IMR-90 (cell line): ENCODE data around the gene IFITM10. TPM values are rescaled to one million over a fixed set of nuclear protein-coding genes. Genes with fewer than 3 reads are reported as not detected.
A peak's percentile ranks its signal among the peaks of the same experiment; 100 is the strongest.

ENCODE experiments used
- ATAC-seq: fragments of 200-7000 bp; cut with Tn5 transposase; 2 replicates; pipeline ENCODE4 v1.9.1; 2020; ENCODE audit warnings: low read depth, mild to moderate bottlenecking, moderate library complexity
- BruUV-seq: library from RNA; stranded (reverse); fragments of 400-500 nt; replicated peaks from 2 replicates; lab custom pipeline; 2021; lab: Mats Ljungman, UMichigan
- CTCF ChIA-PET: fragments of 300-600 bp; formaldehyde crosslinking; extraction: SDS; loops from one replicate; lab custom pipeline; 2021; ENCODE audit warnings: antibody characterized with exemption; lab: Yijun Ruan, JAX
- POLR2A ChIA-PET: fragments of 300-600 bp; sonication (Branson Sonifier 250); formaldehyde crosslinking; loops from one replicate; lab custom pipeline; 2022; ENCODE audit warnings: antibody characterized with exemption; ENCODE audit not compliant: unreplicated experiment; lab: Charles Lee
- DNase-seq: peaks from one replicate; pipeline ENCODE4 v3.0.0; 2013
- H2AFZ ChIP-seq: replicated peaks from 2 replicates; pipeline ENCODE3; 2013; ENCODE audit warnings: low read length, mild to moderate bottlenecking; ENCODE audit not compliant: poor library complexity
- H2AK5ac ChIP-seq: 2 replicates; pipeline ENCODE4 v1.6.1; 2013; ENCODE audit warnings: low read depth, low read length, inconsistent platforms
- H2AK9ac ChIP-seq: replicated peaks from 2 replicates; pipeline ENCODE3; 2013; ENCODE audit warnings: mild to moderate bottlenecking, low read depth, low read length, moderate library complexity; ENCODE audit not compliant: poor library complexity
- H2BK120ac ChIP-seq: 2 replicates; pipeline ENCODE4 v1.6.1; 2013; ENCODE audit warnings: low read depth, low read length, inconsistent platforms
- H2BK15ac ChIP-seq: 3 replicates; pipeline ENCODE4 v1.6.1; 2013; ENCODE audit warnings: low read depth, low read length, inconsistent platforms
- H2BK20ac ChIP-seq: 2 replicates; pipeline ENCODE4 v1.6.1; 2013; ENCODE audit warnings: low read depth, mild to moderate bottlenecking, inconsistent platforms, low read length, moderate library complexity
- H2BK5ac ChIP-seq: 2 replicates; pipeline ENCODE4 v1.6.1; 2013; ENCODE audit warnings: mild to moderate bottlenecking, low read depth, low read length, inconsistent platforms; ENCODE audit not compliant: poor library complexity, severe bottlenecking
- H3K14ac ChIP-seq: replicated peaks from 2 replicates; pipeline ENCODE4 v1.6.1; 2013; ENCODE audit warnings: low read depth, low read length, inconsistent platforms
- H3K18ac ChIP-seq: 2 replicates; pipeline ENCODE4 v1.6.1; 2013; ENCODE audit warnings: low read depth, low read length, control low read depth
- H3K23ac ChIP-seq: 2 replicates; pipeline ENCODE4 v1.6.1; 2013; ENCODE audit warnings: low read depth, low read length, inconsistent platforms
- H3K27ac ChIP-seq: 2 replicates; pipeline ENCODE4 v1.5.1; 2013; ENCODE audit warnings: mild to moderate bottlenecking, control low read depth, low read length; ENCODE audit not compliant: insufficient read depth
- H3K27me3 ChIP-seq: 2 replicates; pipeline ENCODE4 v1.6.1; 2013; ENCODE audit warnings: low read length; ENCODE audit not compliant: control insufficient read depth, insufficient read depth
- H3K36me3 ChIP-seq: 2 replicates; pipeline ENCODE4 v1.6.1; 2013; ENCODE audit warnings: low read length, mixed read lengths; ENCODE audit not compliant: control insufficient read depth, insufficient read depth
- H3K4ac ChIP-seq: 2 replicates; pipeline ENCODE4 v1.6.1; 2013; ENCODE audit warnings: low read depth, low read length, inconsistent platforms
- H3K4me1 ChIP-seq: 2 replicates; pipeline ENCODE4 v1.6.1; 2013; ENCODE audit warnings: low read length, mixed read lengths; ENCODE audit not compliant: control insufficient read depth, insufficient read depth
- H3K4me2 ChIP-seq: 2 replicates; pipeline ENCODE4 v1.6.1; 2013; ENCODE audit warnings: low read depth, mild to moderate bottlenecking, control low read depth, low read length, moderate library complexity
- H3K4me3 ChIP-seq: 2 replicates; pipeline ENCODE4 v1.5.1; 2013; ENCODE audit warnings: low read depth, mild to moderate bottlenecking, control low read depth, low read length, moderate library complexity; ENCODE audit not compliant: insufficient read depth
- H3K56ac ChIP-seq: 2 replicates; pipeline ENCODE4 v1.6.1; 2013; ENCODE audit warnings: low read length, inconsistent platforms; ENCODE audit not compliant: insufficient read depth; ENCODE audit errors: extremely low read depth
- H3K79me1 ChIP-seq, 2 experiments: 2 replicates each; pipeline ENCODE4 v1.6.1; 2013; ENCODE audit warnings: low read length in 2 of 2, inconsistent platforms in 1 of 2, low read depth in 1 of 2
- H3K9ac ChIP-seq: 2 replicates; pipeline ENCODE4 v1.6.1; 2013; ENCODE audit warnings: low read depth, low read length, control low read depth
- H3K9me1 ChIP-seq: 2 replicates; pipeline ENCODE4 v1.6.1; 2013; ENCODE audit warnings: low read length, inconsistent platforms; ENCODE audit not compliant: insufficient read depth
- H3K9me3 ChIP-seq: 2 replicates; pipeline ENCODE4 v1.6.1; 2013; ENCODE audit warnings: low read length; ENCODE audit not compliant: control insufficient read depth, insufficient read depth
- H4K20me1 ChIP-seq: 2 replicates; pipeline ENCODE4 v1.6.1; 2013; ENCODE audit warnings: low read length, inconsistent platforms; ENCODE audit not compliant: insufficient read depth
- H4K5ac ChIP-seq: 2 replicates; pipeline ENCODE4 v1.6.1; 2013; ENCODE audit warnings: mild to moderate bottlenecking, low read depth, low read length, control low read depth
- H4K8ac ChIP-seq, 2 experiments: 2 replicates each; pipeline ENCODE4 v1.6.1; 2013; ENCODE audit warnings: low read depth in 2 of 2, low read length in 2 of 2, control low read depth in 1 of 2, inconsistent platforms in 1 of 2
- H4K91ac ChIP-seq: 2 replicates; pipeline ENCODE4 v1.6.1; 2013; ENCODE audit warnings: low read depth, low read length, inconsistent platforms; ENCODE audit not compliant: insufficient read depth
- FOS ChIP-seq: fragments of 150-350 bp; IDR thresholded peaks from 2 replicates; pipeline ENCODE4 v1.6.1; 2016; ENCODE audit warnings: low read depth, low read length
- MAFK ChIP-seq: IDR thresholded peaks from 2 replicates; pipeline ENCODE4 v1.6.1; 2012; ENCODE audit warnings: low read depth, low read length, improper control_type of control experiment
- MXI1 ChIP-seq: IDR thresholded peaks from 2 replicates; pipeline ENCODE4 v1.6.1; 2012; ENCODE audit warnings: low read depth, mild to moderate bottlenecking, low read length, moderate library complexity, borderline replicate concordance
- NFE2L2 ChIP-seq: fragments of 150-350 bp; IDR thresholded peaks from 2 replicates; pipeline ENCODE4 v1.6.1; 2016; ENCODE audit warnings: low read depth, mild to moderate bottlenecking, low read length
- POLR2A ChIP-seq: IDR thresholded peaks from 2 replicates; pipeline ENCODE4 v1.6.1; 2012; ENCODE audit warnings: mild to moderate bottlenecking, low read depth, low read length
- RFX5 ChIP-seq: IDR thresholded peaks from 2 replicates; pipeline ENCODE4 v1.8.0; 2012; ENCODE audit warnings: low read depth, mild to moderate bottlenecking, low read length, moderate library complexity
- WGBS, 2 experiments: methylation state at CpG; one replicate each; pipeline versions ENCODE4 v1.1.5 to v1.1.7; 2013; ENCODE audit warnings: missing lambda C conversion rate in 2 of 2; ENCODE audit not compliant: insufficient read length in 1 of 2; ENCODE audit errors: extremely low coverage in 2 of 2; 5-methylcytosine and 5-hydroxymethylcytosine counted together
- dilution Hi-C: fragments of 300-500 bp; cut with HindIII; formaldehyde crosslinking; loops from one replicate; pipeline ENCODE4 v1.14.3; 2018; ENCODE audit warnings: low sequenced_read_pairs; ENCODE audit not compliant: unreplicated experiment
- in situ Hi-C: fragments of 300-500 bp; cut with MboI; formaldehyde crosslinking; loops from 3 replicates; pipeline ENCODE4 v1.14.3; 2019; ENCODE audit warnings: low sequenced_read_pairs, inconsistent platforms, mixed read lengths
- intact Hi-C: fragments of 100-400 bp; cut with micrococcal nuclease; formaldehyde crosslinking; loops from 2 replicates; pipeline ENCODE4 v1.10.0; 2022
- polyA plus RNA-seq, 3 experiments: library from polyadenylated mRNA; depleted of rRNA; stranded (reverse); fragments of >200 nt; gene quantifications; 2 replicates each; pipeline ENCODE4 v1.2.3, GENCODE V29; 2012; ENCODE audit warnings: low replicate concordance in 1 of 3
- total RNA-seq: library from RNA; depleted of rRNA; stranded (reverse); fragments of >200 nt; gene quantifications from 2 replicates; pipeline ENCODE4 v1.2.3, GENCODE V29; 2012
- TF ChIP-seq, protein P1 (sequence below): fragments of 150-350 bp; IDR thresholded peaks from 2 replicates; pipeline ENCODE4 v1.6.1; 2017; ENCODE audit warnings: mild to moderate bottlenecking, antibody characterized with exemption, low read length, low read depth

IFITM10 gene
- total and polyA plus RNA-seq, 2 of the 4 experiments (the other 2 are of a cell fraction), result 0.15 to 0.18 TPM

DNA sequence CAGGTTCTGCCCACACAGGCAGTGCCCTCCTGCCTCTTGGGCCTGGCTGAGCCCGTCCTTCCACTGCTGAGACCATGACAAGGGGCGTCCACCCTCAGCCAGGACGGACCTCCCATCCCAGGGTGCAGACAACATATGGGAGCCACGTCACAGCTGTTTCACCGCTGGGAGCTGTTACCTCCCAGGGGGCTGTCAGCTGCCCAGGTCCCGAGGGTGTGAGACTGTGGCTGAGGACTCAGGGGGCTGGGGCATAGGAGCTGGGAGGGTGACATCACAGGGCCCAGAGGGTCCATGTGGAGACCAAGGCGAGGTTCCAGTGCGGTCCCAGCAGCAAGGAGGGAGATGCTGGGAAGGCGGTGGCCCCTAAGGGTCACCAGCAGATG lies 31.2 kb upstream of the IFITM10 start:
- in situ Hi-C loops, result no loop called here
- TF ChIP-seq FOS (no peak), MAFK (no peak), RFX5 (no peak), MXI1 (no peak), NFE2L2 (no peak), POLR2A (no peak)
- TF ChIP-seq, protein P1, sequence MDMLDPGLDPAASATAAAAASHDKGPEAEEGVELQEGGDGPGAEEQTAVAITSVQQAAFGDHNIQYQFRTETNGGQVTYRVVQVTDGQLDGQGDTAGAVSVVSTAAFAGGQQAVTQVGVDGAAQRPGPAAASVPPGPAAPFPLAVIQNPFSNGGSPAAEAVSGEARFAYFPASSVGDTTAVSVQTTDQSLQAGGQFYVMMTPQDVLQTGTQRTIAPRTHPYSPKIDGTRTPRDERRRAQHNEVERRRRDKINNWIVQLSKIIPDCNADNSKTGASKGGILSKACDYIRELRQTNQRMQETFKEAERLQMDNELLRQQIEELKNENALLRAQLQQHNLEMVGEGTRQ, result no peak
- H2BK120ac ChIP-seq, result no peak overlapping the region
- no peak overlapping the region for H3K9ac ChIP-seq
- H4K91ac ChIP-seq, result no peak overlapping the region
- peak overlapping the region; percentile 28 for H2AFZ ChIP-seq
- peaks cover under 1% of the 10 kb centered on the region; the same call in 1 of the 2 replicates for H3K9me3 ChIP-seq
- no peak overlapping the region for H2BK5ac ChIP-seq
- intact Hi-C loops, result no loop called here
- dilution Hi-C loops, result no loop called here
- ChIA-PET CTCF (no interaction called here), POLR2A (no interaction called here)
- no peak overlapping the region for H3K4me2 ChIP-seq
- no peak overlapping the region for H2AK5ac ChIP-seq
- H3K9me1 ChIP-seq, result no peaks in the 10 kb centered on the region
- H3K4me1 ChIP-seq, result peaks cover 3% of the 10 kb centered on the region; the same call in 1 of the 2 replicates
- DNase-seq (no peak), ATAC-seq (no peak)
- no peaks in the 10 kb centered on the region; the same call in 1 of the 2 replicates for H4K20me1 ChIP-seq
- no peak overlapping the region for H3K56ac ChIP-seq
- BruUV-seq, result no TSS peak
- peaks cover 64% of the 10 kb centered on the region for H3K27me3 ChIP-seq
- H4K8ac ChIP-seq, result no peak overlapping the region
- H3K4ac ChIP-seq, result no peak overlapping the region
- H3K18ac ChIP-seq, result no peak overlapping the region
- H4K5ac ChIP-seq, result no peak overlapping the region
- H3K27ac ChIP-seq, result no peak overlapping the region
- H2BK15ac ChIP-seq, result no peak overlapping the region
- 81% methylated on average over 6 of the region's 9 CpGs; no CpG with 5 or more reads in 1 of the 2 experiments for WGBS, 2 experiments
- H3K23ac ChIP-seq, result no peak overlapping the region
- no peak overlapping the region for H3K14ac ChIP-seq
- no peaks in the 10 kb centered on the region for H3K79me1 ChIP-seq
- H3K36me3 ChIP-seq, result no peaks in the 10 kb centered on the region
- no peak overlapping the region for H3K4me3 ChIP-seq
- H2AK9ac ChIP-seq, result peak overlapping the region; percentile 52
- no peak overlapping the region for H2BK20ac ChIP-seq
